K562 (cell line): ENCODE measurements around the gene CHPF2. TPM values are rescaled to one million over a fixed set of nuclear protein-coding genes. Genes with fewer than 3 reads are reported as not detected.
A peak's percentile ranks its signal among the peaks of the same experiment; 100 is the strongest.

Experiments used
- BRD4 ChIP-seq: fragments of 200-600 bp; sonication (generic); IDR thresholded peaks from 2 replicates; pipeline ENCODE4 v1.6.1; 2017; ENCODE audit warnings: inconsistent platforms
- CEBPB ChIP-seq: fragments of 450-650 bp; IDR thresholded peaks from 2 replicates; pipeline ENCODE4 v1.6.1; 2016; ENCODE audit warnings: missing genetic modification characterization, missing compliant biosample characterization
- CTBP1 ChIP-seq: fragments of 450-650 bp; IDR thresholded peaks from 2 replicates; pipeline ENCODE4 v1.6.1; 2016; ENCODE audit warnings: borderline replicate concordance
- DNMT1 ChIP-seq: fragments of 450-650 bp; IDR thresholded peaks from 2 replicates; pipeline ENCODE4 v1.6.1; 2016; ENCODE audit warnings: antibody characterized with exemption, mild to moderate bottlenecking
- FUS ChIP-seq: fragments of 200-400 bp; formaldehyde crosslinking; optimal IDR thresholded peaks from 2 replicates; pipeline ENCODE3; 2017; ENCODE audit warnings: low read depth, low read length
- MYBL2 ChIP-seq, 2 experiments: fragments of 450-650 bp in 1 of 2; sonication (generic) in 1 of 2; formaldehyde crosslinking in 1 of 2; IDR thresholded peaks; 2 replicates each; pipeline versions ENCODE4 v1.6.1 to v1.8.1; 2017 to 2022; ENCODE audit warnings: borderline replicate concordance in 1 of 2, inconsistent platforms in 1 of 2, low read depth in 1 of 2, mild to moderate bottlenecking in 1 of 2, missing genetic modification reagents in 1 of 2, moderate library complexity in 1 of 2
- ZNF583 ChIP-seq: fragments of 250-450 bp; sonication (Bioruptor Pico); IDR thresholded peaks from 2 replicates; pipeline ENCODE4 v1.4.0; 2020
- ZNF695 ChIP-seq: fragments of 450-650 bp; formaldehyde crosslinking; IDR thresholded peaks from 2 replicates; pipeline ENCODE4 v1.4.0; 2020; ENCODE audit warnings: mild to moderate bottlenecking, moderate library complexity
- polyA plus RNA-seq, 8 experiments: library from polyadenylated mRNA; depleted of rRNA in 4 of 8; stranded (reverse) in 5 of 8; unstranded in 3 of 8; fragments of >200 nt; fragmentation: Nextera tagmentation in 2 of 8; fragmentation: Illumina TruSeq in 1 of 8; extraction: Ambion mirVana in 2 of 8; extraction: Trizol in 1 of 8; gene quantifications; 2 replicates each; pipeline versions ENCODE4 v1.2.1 to v1.2.3, GENCODE V29; 2011 to 2014; ENCODE audit warnings: inconsistent platforms in 1 of 8, missing spikeins in 1 of 8
- total RNA-seq, 7 experiments: library from RNA; depleted of rRNA in 6 of 7; stranded (reverse); fragments of >200 nt in 6 of 7; fragmentation: Illumina TruSeq in 2 of 7; extraction: Trizol in 2 of 7; gene quantifications; 2 replicates each; pipeline versions ENCODE4 v1.2.1 to v1.2.3, GENCODE V29; 2011 to 2021; ENCODE audit warnings: low replicate concordance in 1 of 7
- TF ChIP-seq, protein P1 (sequence below): fragments of 450-650 bp; conservative IDR thresholded peaks from 2 replicates; pipeline ENCODE4 v1.6.1; 2016; ENCODE audit warnings: missing genetic modification characterization, low read depth, mild to moderate bottlenecking, missing compliant biosample characterization, moderate library complexity
- TF ChIP-seq, protein P2 (sequence below): IDR thresholded peaks from 2 replicates; pipeline ENCODE4 v1.6.1; 2011; ENCODE audit warnings: borderline replicate concordance, low read depth, mild to moderate bottlenecking, moderate library complexity, low read length; ENCODE audit not compliant: insufficient read depth, poor library complexity, severe bottlenecking
- TF ChIP-seq, protein P3 (sequence below): sonication (generic); formaldehyde crosslinking; IDR thresholded peaks from 2 replicates; pipeline ENCODE4 v1.5.0; 2020; ENCODE audit warnings: missing genetic modification reagents

The CHPF2 gene
- total and polyA plus RNA-seq, 9 of the 15 experiments (the other 6 are each of a cell fraction or from before 2014, with no cell fraction given) = 0.08 to 32.8 (median 10.5) TPM

DNA sequence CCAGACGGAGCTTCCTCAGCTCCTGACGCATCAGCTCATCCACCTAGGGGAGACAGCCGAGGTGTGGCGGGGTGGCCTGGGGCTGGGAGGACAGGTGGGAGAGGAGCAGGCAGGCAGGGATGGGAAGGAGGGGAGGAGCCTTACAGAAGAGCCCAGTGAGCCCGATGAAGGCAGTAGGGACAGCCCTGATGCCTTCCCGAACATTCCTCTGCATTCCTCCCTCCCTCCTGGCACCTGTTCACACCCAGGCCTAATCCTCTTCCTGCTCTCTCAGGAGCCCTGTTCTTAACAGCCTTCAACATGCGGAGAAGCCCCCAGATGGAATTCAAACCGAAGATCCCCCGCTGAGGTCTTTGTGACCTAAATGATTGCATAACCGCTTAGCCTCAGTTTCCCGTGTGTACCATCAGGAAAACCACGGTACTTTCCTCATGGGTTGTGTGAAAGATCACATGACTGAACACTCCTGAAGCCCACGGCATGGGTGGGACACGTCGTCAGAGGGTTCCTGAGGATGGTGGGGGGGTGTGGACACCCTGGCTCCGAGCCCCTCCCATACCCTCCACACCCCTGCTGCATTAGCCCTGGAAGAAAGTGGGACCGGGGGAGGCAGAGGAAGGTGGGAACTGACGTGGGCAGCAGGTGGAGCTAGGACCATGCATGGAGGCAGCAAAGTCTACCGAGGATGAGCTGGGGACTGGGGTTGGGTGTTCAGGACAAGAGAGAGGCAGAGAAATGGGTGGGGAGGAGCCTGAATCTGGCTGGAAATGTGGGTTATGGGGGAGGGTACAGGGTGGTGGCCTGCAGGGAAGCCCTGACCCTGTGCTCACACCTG is 36.5 kb upstream of the CHPF2 start (continued):
- TF ChIP-seq, protein P1, sequence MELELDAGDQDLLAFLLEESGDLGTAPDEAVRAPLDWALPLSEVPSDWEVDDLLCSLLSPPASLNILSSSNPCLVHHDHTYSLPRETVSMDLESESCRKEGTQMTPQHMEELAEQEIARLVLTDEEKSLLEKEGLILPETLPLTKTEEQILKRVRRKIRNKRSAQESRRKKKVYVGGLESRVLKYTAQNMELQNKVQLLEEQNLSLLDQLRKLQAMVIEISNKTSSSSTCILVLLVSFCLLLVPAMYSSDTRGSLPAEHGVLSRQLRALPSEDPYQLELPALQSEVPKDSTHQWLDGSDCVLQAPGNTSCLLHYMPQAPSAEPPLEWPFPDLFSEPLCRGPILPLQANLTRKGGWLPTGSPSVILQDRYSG (tag) = no peak
- TF ChIP-seq MYBL2 (IDR thresholded peaks at IDR 0.05; ENCODE audit: low read depth) (no peak), MYBL2 (CRISPR knock-in tag; IDR thresholded peaks at IDR 0.05; ENCODE audit: borderline replicate concordance) (no peak), CTBP1 (no peak), CEBPB (tag) (peak; percentile 42; the same call in 1 of the 2 replicates), DNMT1 (no peak), FUS (no peak), ZNF583 (CRISPR knock-in tag) (no peak), BRD4 (no peak), ZNF695 (CRISPR knock-in tag) (no peak)
- TF ChIP-seq, protein P2, sequence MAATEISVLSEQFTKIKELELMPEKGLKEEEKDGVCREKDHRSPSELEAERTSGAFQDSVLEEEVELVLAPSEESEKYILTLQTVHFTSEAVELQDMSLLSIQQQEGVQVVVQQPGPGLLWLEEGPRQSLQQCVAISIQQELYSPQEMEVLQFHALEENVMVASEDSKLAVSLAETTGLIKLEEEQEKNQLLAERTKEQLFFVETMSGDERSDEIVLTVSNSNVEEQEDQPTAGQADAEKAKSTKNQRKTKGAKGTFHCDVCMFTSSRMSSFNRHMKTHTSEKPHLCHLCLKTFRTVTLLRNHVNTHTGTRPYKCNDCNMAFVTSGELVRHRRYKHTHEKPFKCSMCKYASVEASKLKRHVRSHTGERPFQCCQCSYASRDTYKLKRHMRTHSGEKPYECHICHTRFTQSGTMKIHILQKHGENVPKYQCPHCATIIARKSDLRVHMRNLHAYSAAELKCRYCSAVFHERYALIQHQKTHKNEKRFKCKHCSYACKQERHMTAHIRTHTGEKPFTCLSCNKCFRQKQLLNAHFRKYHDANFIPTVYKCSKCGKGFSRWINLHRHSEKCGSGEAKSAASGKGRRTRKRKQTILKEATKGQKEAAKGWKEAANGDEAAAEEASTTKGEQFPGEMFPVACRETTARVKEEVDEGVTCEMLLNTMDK = no peak
- TF ChIP-seq, protein P3, sequence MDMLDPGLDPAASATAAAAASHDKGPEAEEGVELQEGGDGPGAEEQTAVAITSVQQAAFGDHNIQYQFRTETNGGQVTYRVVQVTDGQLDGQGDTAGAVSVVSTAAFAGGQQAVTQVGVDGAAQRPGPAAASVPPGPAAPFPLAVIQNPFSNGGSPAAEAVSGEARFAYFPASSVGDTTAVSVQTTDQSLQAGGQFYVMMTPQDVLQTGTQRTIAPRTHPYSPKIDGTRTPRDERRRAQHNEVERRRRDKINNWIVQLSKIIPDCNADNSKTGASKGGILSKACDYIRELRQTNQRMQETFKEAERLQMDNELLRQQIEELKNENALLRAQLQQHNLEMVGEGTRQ = peak; percentile 9; the same call in 1 of the 2 replicates
